Kidney glomerular epithelial cell (primary cell): ENCODE measurements around the gene PNMA6E.

Experiments
- DNase-seq: peaks from one replicate; lab custom pipeline; 2025; lab: John Stamatoyannopoulos, UW

Gene PNMA6E

GRCh38 chrX:153435845-153436244, 34.7 kb upstream of the PNMA6E start:
- no peak for DNase-seq

GRCh38 chrX:153434801-153435200, 33.7 kb upstream of the PNMA6E start:
- peak; percentile 22 for DNase-seq

- DNase-seq, result no peak
These were observed 32.7 kb upstream of the PNMA6E start for GRCh38 chrX:153433781-153434285.

DNA sequence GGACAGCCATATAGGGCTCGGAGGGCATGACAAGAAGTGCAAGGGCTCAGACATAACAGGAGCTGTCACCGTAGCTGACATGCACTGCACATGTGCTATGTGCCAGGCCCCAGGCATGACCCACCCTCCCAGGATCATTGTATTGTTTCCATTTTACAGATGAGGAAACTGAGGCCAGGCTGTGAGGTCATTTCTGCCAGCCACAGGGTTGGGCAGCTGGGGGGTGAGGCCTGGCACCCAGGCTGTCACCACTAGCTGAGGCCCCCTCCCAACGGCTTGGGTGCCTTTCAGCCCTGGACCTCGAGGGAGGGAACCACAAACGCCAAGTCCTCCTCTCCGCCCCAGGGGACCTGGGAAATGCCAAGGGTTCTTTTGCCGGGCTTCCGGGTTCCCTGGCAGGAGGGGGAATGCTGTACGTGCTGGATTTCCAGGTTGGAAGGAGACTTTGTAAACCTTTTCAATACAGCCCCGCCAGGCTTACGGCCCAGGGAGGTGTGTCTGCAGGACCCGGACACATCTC, 32.1 kb upstream of the PNMA6E start:
- no peak for DNase-seq

DNA sequence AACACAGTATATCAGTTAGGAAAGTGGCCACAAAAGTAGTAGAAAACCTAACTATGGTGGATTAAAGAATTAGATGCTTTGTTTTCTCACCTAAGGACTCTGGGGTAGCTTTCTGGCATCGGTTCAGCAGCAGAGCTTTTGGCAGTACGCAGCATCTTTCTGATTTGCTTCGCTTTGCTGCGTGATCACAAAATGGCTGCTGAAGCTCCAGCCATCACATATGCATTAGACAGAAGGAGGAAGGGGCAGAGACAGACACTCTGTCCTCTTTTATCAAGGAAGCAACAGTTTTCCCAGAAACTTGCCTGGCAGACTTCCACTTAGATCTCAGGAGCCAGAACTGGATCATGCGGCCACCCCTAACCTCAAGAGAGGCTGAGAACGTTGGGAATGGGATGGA, 29.6 kb upstream of the PNMA6E start:
- no peak for DNase-seq

GRCh38 chrX:153426204-153426603, 25.1 kb upstream of the PNMA6E start:
- DNase-seq, result no peak

- no peak for DNase-seq
These were observed 22.5 kb upstream of the PNMA6E start for GRCh38 chrX:153423652-153424051.

DNA sequence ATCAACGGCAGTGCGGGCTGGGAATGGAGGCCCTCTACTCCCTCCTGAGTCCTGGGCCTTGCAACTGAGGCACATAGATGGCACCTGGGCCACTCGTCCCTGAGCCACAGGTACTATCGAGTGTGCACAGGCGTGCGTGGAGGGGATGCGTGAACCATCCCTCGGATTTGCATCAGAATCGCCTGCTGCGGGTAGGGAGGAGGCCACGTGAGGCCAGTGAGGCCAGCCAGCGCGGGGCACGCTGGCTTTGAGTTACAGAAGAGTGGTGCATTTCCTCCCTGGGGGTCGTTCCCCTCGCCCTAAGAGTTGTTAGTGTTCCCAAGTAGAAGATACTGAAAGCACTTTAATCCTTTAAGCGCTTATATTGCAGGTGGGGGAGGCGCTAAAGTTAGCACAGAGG, 20.7 kb upstream of the PNMA6E start:
- no peak for DNase-seq

DNA sequence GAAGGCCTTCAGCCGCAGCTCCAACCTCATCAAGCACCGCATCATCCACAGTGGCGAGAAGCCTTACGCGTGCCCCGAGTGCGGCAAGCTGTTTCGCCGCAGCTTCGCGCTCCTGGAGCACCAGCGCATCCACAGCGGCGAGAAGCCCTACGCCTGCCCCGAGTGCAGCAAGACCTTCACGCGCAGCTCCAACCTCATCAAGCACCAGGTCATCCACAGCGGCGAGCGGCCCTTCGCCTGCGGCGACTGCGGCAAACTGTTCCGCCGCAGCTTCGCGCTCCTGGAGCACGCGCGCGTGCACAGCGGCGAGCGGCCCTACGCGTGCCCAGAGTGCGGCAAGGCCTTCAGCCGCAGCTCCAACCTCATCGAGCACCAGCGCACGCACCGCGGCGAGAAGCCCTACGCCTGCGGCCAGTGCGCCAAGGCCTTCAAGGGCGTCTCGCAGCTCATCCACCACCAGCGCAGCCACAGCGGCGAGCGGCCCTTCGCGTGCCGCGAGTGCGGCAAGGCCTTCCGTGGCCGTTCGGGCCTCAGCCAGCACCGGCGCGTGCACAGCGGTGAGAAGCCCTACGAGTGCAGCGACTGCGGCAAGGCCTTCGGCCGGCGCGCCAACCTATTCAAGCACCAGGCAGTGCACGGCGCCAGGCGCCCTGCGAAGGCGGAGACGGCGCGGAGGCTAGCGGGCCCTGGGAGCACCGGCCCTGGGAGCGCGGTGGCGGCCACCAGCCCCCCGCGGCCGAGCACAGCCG, 19.9 kb upstream of the PNMA6E start:
- DNase-seq, result no peak

- DNase-seq, result no peak
These were observed 16.5 kb upstream of the PNMA6E start for GRCh38 chrX:153417637-153418036.

DNA sequence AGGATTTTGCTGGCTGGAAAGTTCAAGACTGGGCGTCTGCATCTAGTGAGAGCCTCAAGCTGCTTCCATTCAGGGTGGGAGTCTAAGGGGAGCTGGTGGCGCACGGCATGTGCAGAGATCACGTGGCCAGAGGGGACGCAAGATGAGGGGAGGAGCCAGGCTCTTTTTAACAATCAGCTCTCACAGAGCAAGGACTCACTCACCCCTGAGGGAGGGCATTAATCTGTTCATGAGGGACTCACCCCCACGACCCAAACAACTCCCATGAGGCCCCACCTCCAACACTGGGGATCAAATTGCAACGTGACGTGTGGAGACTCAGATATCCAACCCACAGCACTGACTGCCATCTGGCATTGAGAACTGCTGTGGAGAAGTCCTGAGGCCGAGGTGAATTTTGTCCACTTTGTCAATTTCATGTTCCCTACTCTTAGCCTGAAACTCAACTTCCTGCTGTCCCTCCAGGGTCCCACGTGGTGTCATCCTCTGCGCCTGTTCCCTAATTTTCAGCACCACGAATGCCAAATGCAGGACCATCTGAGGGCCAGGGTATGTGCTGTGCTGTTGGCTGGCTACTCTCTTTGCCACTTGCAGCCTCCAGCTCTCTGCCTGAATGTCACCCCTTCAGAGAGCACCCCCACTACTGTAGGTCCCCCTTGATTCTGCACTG, 15.8 kb upstream of the PNMA6E start:
- no peak for DNase-seq

- no peak for DNase-seq
These were observed 13.8 kb upstream of the PNMA6E start for GRCh38 chrX:153414856-153415510.

- DNase-seq, result no peak
These were observed 12.6 kb upstream of the PNMA6E start for GRCh38 chrX:153413731-153414130.

DNA sequence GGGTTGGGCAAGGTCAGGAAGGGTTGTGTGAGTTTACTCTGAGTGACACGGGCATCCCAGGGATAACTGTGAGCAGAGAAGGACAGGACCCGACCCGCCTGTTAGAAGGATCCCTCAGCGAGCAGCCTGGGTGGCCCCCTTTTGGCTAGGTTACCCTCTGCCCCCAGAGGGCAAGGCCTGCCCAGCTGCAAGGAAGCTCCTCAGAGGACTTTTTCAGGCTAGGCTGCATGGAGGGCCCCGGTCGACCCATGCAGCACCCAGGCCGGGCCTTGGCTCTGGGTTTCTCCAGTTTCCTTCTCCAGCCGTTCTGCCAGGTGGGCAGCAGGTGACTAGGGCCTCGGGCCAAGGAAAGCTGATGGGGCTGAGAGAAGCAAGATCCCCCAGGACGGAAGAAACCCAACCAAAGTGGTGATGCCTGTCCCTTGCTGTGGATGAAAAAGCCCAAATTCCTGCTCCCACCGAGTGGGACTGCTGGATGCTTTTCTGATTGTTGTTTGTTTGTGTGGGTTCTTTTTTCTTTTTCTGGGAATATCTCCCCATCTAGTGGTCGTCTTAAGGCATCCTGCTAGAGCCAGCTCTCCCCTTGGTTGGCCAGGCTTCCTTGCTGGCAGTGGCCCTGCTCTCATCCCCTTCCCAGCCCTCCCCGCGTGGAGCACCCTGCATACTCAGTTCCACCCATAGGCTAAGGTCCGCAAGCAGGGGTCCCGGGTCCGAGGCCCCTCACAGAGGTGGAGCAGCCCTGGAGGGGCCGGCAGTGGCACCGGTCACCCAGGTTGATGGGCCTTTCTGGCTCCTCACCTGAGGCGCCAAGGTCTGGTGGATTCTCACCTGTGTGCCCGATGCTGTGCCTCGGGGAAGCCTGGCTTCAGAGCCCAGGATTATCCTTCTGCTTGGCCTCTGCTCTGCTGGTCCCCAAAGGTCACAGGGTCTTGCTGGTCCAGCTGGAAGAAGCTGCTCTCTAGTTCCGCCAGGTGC, 11.9 kb upstream of the PNMA6E start:
- DNase-seq, result no peak

DNA sequence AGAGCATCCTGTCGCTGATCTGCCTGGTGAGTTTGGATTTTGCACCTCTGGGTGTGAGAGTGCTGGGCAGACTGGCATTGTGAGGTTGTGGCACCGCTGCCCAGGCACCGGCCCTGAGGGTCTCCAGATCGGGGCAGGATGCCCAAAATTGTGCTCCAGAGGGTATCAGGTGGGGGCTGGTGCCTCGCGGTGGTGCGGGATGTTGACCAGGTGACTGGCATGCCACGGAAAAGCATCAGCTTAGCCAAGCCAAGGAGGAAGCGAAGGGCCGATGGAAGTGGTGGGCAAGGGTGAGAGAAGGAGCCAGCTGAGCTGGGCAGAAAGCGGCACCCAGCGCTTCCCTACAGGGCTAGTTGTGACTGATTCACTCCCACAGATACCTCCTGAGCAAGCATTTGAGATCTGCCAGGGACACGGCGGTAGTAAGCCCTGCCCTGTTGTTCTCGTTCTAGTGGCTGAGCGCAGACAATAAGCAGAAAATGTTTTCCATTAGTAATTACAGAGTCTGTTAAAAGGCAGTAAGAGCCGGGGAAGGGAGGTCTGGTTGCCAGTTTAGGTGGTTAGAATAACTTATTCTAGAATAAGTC, 10.9 kb upstream of the PNMA6E start:
- no peak for DNase-seq

- DNase-seq, result no peak
These were observed 10.3 kb upstream of the PNMA6E start, which contains the start of gene ZFP92 for GRCh38 chrX:153411255-153411987. ZFP92 (plus strand) TSS chrX:153411472; CDS start chrX:153418323, 6,851 bp downstream.

- no peak for DNase-seq
These were observed 9.7 kb upstream of the PNMA6E start for GRCh38 chrX:153410888-153411254.

DNA sequence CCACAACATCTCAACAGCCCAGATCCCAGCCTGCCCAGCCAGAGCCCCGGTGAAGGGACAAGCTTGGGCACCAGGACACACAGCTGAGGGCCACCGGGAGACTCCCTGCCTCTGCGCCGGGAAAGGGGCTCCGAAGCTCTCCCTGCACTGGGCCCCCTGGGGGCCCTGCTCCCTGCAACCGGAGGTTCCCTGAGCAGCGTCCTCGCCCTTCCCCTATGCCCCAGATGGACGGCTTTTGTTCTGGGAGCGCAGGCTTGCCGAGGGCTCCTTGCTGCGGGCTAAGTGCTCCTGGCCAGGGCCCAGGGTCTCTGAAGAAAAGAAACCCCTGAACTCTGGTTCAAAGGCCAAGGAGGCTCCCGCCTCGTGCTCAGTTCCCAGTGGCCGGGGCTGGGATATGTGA, 9.2 kb upstream of the PNMA6E start:
- no peak for DNase-seq

DNA sequence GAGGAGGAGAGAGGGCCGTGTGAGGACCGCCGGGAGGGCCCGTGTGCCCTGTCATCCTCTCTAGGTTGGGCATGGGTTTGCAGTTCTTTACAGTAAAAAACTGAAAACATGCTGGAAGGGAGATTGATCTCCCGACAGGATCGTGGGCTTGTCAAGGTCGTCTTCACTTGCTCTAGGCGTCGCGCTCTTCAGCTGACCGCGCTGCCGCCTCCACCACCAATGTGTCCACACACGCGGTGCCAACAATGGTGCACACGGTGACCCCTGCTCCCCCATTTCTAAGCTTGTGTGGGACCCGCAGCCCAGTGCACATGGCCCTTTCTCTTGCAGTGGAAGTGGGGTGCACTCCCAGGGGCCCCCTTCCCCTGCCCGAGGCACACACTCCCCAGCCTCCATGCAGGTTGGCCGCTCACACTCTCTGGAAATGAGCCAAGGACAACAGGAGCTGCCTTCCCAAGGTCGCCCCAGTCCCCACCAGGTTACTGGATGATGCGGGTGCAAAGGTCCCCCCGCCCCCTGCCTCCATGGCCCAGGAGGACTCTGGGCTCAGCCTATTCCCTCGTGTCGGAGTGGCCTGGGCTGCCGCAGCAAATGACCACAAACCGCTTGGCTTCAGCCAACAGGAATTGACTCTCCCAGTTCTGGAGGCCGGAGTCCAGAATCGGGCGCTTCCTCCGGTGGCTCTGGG, 8.4 kb upstream of the PNMA6E start:
- no peak for DNase-seq

DNA sequence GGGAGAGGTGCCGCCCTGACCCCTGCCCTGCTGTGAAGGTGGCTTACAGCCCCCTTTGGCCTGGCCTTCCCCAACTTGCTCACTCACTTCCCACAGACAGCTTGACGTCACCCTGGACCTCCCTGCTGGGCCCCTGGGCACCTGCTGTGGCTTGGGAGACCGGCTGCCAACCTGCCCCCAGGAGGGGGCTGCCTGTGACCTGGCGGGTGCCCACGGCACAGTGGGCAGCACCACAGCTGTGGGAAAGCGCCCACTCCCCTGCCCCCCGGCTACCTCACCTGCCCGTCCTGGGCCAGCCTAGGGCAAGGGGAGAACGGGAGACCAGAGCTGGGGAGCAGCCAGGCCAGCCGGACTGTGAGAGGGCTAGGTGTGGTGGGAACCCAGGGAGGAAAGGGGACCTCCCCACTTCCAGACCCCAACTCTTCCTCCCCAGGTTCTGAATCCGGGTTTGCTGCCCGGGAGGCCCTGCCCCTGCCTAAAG, 7.8 kb upstream of the PNMA6E start:
- DNase-seq, result no peak
